Measurements from ENCODE around the gene TIMM17B.
"Not testable (repeated sequence)": the region's sequence is repeated elsewhere in the genome, so short reads cannot be mapped to it uniquely, and the experiment has no call there.

TIMM17B gene

DNA sequence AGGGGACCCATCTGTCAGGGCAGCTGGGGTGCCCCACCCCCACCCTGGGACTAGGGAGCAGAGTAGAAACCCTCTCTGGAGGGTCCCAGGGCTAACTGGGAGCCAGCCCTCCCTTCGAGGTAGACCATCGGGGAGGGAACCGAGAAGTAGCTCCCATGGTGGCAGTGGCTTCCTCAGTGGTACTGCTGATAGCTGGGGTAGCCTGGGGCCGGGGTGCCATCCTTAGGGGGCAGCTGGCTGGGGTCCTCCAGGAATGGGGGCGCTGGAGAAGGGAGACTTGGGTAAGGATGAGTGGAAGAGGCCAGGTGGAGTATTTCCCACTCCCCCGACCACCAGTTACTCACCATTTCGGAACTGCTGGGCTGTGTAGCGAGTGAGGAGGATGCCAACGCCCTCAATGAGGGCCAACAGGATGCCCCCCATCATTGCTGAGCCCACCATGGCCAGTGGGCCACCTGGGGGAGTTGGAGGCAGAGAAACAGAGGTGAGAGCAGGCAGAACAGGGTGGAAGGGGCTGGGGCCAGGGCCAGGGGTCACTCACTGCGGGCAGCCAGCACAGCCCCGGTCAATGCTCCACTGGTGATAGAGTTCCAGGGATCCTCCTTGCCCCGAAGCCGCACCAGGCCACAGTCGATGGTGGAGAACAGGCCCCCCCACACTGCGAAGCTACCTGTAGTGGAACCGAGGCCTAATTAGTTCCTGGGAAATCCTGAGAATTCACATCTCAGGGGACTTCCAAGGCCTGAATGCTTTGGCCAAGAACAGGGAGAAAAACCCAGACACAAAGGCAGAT is 3.8 kb downstream of the TIMM17B start:
- no peak for DNase-seq (ENCODE audit: low spot score)

DNA sequence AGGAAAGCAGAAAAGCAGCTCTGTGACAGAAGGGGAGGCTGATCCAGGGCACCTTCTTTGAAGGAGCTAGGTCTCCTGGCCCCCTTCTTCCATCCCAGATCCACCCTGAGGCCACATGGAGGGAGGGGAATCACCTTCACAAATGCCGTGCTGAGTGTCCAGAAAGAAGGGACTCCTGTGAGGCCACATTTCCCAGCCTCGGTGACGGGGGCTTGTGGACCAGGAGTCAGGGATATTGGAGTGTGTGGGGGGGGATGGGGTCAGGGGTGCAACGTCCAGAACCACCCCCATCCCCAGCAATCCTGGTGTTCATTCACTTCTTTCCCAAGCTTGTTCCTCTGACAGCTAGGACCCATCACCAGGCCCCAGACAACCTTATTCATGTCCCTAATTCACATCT is 4.7 kb downstream of the TIMM17B start:
- DNase-seq (ENCODE audit: low spot score) = no peak

DNA sequence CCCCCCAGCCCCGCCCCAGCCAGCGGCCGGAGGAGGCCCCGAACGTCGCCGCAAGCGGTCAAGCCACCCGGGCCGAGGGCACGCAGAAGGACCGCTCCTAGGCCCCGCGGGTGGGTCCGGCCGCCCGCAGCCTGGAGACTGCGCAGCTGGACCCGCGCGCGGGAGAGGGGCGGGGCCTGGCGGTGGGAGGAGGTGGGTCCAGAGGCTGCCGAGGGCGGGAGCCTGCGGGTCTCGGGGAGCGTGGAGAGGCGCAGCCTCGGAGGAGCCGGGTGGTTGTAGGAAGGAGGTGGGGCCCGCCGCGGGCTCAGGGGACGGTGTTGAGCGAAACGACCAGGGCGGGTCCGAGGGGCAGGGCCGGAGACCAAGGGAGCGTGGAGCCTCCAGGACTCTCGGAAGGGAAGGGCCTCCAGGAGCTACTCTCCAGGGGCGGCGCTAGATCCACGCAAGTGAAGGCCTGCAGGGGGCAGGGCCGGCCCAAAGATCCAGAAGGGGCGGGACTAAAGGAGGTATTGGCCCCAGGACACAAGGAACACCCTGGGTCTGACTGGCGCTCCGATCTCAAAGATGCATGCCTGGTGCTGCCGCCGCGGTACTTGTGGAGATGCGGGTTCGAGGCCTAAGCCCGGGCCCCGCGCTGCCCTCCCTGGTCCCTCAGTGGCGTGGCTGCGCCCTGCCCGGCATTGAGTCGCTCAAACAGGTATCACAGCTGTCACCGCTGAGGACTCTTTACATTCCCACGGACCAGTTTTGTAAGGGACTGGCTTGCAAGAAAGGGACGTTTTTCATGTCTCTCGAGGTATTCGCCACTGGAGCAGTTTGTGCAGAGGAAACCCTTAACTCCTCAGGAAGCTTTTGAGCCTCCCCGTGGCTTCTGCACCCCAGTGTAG is 5.9 kb downstream of the TIMM17B start:
- peak; percentile 82 for DNase-seq (ENCODE audit: low spot score)

DNA sequence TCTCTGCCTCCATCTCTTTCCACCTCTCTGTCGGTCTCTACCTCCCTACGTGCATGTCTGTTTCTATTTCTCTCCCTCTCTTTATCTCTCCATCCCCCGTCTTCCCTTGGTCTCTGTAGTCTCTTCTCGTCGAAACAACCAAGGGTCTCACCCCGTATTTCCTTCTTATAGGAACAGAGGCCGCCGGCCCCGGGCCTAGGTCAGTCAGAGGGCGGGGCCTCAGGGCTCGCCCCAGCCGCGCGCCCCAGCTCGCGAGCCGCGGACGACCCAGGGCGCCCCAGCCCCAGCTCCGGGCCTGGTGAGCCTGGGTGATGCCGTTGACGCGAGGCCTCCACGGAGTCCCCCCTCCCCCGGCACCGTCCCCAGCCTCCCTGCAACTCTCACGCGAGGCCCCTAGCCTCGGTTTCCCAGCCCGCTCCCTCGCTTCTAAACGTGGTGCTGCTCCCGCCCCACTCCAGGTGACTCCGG is 6.6 kb downstream of the TIMM17B start:
- DNase-seq (ENCODE audit: low spot score) = no peak

DNA sequence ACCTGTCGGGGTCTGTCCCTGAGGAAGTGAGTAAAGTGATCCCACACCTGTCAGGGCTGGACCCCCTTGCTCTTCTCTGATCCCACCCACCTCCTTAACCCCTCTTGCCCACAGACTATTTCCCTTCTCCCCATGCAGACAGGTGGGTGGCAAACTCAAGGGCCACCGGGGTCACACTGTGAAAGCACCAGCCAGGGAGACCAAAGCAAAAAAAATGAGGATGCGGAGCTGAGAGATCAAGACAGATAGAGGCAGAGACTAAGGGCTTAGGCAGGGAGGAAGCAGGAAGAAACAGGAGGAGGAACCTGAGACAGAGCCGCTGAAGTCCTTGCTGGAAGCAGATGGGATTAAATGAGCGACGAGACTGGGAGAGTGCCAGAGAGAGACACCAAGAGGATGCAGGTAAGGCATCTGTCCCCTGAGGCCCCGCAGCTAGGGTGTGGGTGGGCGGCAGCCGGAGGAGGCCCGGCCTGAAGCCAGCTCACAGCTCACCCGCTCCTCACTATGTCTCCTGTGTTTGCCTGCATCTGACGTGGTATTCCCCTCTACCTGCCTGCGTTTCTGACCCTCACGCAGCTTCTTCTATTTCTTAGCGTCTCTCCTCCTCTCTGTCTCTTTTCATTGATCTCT is 7.2 kb downstream of the TIMM17B start:
- no peak for DNase-seq (ENCODE audit: low spot score)

DNA sequence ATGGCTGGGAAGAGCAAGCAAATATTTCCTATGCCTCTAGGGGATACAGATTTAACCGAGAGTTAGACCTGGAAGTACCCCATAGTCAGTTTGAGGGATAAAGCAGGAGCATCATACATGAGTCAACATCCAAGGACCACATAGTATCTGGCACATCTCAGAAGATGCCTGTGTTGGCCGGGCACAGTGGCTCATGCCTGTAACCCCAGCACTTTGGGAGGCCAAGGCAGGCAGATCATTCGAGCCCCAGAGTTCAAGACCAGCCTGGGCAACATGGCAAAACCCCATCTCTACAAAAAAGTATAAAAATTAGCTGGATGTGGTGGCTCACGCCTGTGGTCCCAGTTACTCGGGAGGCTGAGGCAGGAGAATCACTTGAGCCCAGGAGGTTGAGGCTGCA is 11.0 kb downstream of the TIMM17B start:
- not testable (repeated sequence) for DNase-seq (ENCODE audit: low spot score)

DNA sequence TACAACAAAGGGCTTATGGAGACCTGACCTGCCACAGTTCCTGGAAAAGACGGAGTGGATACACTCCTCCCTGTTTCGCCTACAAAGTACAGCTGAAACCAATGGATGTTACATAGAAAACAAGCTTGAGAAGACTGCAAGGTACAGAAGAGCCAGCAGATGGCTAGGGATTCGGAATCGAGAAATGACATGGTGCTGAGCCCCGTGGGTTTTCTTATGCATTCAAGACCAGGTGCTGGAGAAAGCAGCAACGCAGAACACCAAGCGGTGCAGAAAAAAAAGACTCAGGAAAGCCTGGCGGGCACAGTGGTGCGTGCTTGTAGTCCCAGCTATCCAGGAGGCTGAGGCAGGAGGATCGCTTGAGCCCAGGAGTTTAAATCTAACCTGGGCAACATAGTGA is 13.8 kb downstream of the TIMM17B start:
- no peak for DNase-seq (ENCODE audit: low spot score)

DNA sequence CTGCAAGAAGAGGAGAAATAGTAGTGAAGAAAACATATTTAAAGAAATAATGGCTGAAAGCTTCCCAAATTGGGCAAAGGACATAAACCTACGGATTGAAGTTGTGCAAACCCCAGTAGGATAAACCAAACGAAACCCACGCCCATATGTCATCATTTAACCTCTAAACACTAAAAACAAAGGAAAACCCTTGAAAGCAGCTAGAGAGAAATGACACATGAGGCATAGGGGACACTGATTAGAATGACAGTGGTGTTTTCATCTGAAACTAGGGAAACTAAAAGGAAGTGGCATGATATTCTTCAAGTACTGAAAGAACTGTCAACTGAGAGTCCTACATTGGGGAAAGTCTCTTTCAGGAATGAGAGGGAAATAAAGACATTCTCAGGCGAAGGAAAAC is 20.6 kb downstream of the TIMM17B start:
- DNase-seq (ENCODE audit: low spot score) = not testable (repeated sequence)

DNA sequence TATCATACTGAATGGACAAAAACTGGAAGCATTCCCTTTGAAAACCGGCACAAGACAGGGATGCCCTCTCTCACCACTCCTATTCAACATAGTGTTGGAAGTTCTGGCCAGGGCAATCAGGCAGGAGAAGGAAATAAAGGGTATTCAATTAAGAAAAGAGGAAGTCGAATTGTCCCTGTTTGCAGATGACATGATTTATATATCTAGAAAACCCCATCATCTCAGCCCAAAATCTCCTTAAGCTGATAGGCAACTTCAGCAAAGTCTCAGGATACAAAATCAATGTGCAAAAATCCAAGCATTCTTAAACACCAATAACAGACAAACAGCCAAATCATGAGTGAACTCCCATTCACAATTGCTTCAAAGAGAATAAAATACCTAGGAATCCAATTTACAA is 25.6 kb downstream of the TIMM17B start:
- not testable (repeated sequence) for DNase-seq (ENCODE audit: low spot score)

DNA sequence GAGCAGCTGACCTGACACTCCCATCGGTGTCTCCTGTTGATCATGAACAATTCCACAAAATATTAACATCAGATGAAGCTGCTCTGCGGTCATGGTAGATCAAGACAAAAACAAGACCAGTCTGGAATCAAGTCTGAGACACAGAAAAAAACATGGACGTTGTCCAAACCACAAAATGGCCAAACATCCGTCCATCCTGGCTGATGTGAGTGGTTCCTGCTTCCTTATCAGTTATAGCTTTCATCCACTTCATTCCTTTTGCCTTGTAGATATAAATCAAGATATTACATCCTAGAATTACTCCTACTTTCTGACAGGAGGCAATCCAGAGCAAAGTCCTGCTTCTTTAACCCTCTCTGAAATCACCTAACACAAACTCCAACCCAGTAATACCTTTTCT is 33.4 kb downstream of the TIMM17B start:
- DNase-seq (ENCODE audit: low spot score) = peak; percentile 29

DNA sequence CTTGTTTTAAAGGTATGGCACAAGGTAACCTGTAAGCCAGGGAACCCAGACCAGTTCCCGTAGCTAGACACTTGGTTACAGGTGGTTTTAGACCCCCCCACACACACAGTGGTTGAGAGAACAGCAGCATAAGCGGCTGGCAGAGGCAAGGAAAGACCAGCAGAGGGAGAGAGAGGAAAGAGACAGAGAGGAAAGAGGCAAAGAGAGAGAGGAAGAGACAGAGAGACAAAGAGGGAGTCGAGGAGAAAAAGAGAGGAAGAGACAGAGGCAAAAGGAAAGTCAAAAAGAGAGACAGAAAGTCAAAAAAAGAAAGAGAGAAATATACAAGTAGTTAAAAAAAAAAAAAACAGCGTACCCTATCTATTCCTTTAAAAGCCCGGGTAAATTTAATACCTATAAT is 42.7 kb downstream of the TIMM17B start:
- DNase-seq (ENCODE audit: low spot score) = no peak

DNA sequence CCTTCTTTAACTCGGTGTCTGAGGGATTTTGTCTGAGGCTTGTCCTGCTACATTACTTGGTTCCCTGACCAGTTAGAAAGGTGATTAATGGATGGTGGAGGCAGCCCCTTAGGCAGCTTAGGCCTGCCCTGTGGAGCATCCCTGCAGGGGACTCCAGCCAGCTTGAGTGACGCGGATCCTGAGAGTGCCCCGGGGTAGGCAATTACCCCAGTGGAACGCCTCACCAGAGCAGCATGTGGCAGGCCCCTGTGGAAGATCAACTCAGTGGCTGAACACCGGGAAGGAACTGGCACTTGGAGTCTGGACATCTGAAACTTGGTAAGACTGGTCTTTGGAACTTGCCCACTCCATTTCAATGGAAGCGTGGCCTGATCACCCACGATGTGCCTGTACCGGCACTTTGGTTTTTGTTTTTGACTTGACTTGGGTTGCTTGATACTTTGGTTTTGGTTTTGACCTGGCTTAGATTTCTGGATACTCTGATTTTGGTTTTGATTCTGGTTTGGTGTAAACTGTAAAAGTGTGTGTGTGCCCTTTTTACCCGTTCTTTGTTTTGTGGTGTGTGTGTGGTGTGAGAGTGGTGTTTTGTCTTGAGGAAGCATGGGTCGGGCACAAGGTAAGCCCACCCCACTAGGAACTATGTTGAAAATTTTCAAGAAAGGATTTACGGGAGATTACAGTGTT is 43.3 kb downstream of the TIMM17B start:
- DNase-seq (ENCODE audit: low spot score) = not testable (repeated sequence)

DNA sequence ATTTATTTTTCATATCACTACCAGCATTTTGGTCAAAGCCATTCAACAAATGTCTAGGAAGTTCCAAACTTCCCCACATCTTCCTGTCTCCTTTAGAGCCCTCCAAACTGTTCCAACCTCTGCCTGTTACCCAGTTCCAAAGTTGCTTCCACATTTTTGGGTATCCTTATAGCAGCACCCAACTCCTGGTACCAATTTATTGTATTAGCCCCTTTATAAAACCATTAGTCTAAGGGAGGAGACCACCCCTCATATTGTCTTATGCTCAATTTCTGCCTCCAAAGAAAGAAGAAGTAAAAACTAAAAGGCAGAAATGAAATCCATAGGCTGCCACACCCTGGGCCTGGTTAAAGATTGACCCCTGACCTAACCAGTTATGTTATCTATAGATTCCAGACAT is 44.1 kb downstream of the TIMM17B start:
- DNase-seq (ENCODE audit: low spot score) = not testable (repeated sequence)

DNA sequence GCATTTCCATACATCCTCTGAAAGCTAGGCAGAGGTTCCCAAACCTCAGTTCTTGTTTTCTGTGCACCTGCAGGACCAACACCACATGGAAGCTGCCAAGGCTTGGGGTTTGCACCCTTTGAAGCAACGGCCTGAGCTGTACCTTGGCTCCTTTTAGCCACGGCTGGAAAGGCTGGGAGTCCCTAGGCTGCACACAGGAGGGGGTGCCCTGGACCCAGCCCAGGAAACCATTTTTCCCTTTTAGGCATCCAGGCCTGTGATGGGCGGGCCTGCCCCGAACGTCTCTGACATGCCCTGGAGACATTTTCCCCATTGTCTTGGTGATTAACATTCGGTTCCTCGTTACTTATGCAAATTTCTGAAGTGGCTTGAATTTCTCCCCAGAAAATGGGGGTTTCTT is 44.7 kb downstream of the TIMM17B start:
- DNase-seq (ENCODE audit: low spot score) = no peak

DNA sequence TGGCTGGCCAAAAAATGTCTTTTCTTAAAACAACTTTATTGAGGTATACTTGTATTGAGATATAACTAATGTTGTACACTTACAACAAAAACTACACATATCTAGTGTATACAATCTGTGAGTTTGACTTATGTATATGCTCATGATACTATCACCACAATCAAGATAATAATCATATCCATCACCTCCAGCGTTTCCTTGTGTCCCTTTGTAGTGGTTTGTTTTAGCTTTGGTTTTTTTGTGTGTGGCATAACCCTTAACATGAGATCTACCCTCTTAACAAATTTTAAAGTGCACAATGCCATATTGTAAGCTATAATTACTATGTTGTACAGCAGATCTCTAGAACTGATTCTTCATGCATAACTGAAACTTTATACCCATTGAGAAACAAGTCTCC is 48.7 kb downstream of the TIMM17B start:
- no peak for DNase-seq (ENCODE audit: low spot score)

All from AG08396 (cell line).